Fibroblast of skin of back (primary cell): ENCODE results near the gene TKTL2. TPM values are rescaled to one million over a fixed set of nuclear protein-coding genes. Genes with fewer than 3 reads are reported as not detected.

Source experiments
- DNase-seq: peaks from one replicate; pipeline ENCODE4 v3.0.0-alpha.2; 2013
- polyA plus RNA-seq, 2 experiments: library from polyadenylated mRNA; unstranded; fragments of 120-200 nt; gene quantifications; one replicate each; pipeline ENCODE4 v1.2.1, GENCODE V29; 2013; ENCODE audit not compliant: insufficient read length in 2 of 2

The TKTL2 gene
- polyA plus RNA-seq (2013, experiment 1 of 2; ENCODE audit: insufficient read length), result not detected
- not detected for polyA plus RNA-seq (2013, experiment 2 of 2; ENCODE audit: insufficient read length)

- DNase-seq, result no peak
These were observed at the start of gene TKTL2 for GRCh38 chr4:163473576-163473975. TSS of gene TKTL2 (minus strand) at chr4:163473754. CDS start at chr4:163473734, 20 bp downstream.

GRCh38 chr4:163515198-163515597, 41.6 kb upstream of the TKTL2 start:
- no peak for DNase-seq

GRCh38 chr4:163505374-163505773, 31.8 kb upstream of the TKTL2 start:
- DNase-seq, result no peak

GRCh38 chr4:163500586-163500985, 27.0 kb upstream of the TKTL2 start:
- no peak for DNase-seq

GRCh38 chr4:163495900-163496299, 22.3 kb upstream of the TKTL2 start:
- DNase-seq, result no peak

- peak; percentile 95 for DNase-seq
These were observed 21.0 kb upstream of the TKTL2 start, which contains the start of gene TMA16 for GRCh38 chr4:163494360-163495241. TSS of gene TMA16 (plus strand) at chr4:163494690. CDS start at chr4:163494802, 112 bp downstream.

GRCh38 chr4:163493643-163494359, 20.2 kb upstream of the TKTL2 start:
- DNase-seq, result no peak

- DNase-seq, result no peak
These were observed 19.5 kb upstream of the TKTL2 start for GRCh38 chr4:163492951-163493504.

GRCh38 chr4:163489929-163490328, 16.4 kb upstream of the TKTL2 start:
- DNase-seq, result no peak

GRCh38 chr4:163486321-163486720, 12.8 kb upstream of the TKTL2 start:
- DNase-seq, result no peak

- no peak for DNase-seq
These were observed 12.0 kb upstream of the TKTL2 start for GRCh38 chr4:163485589-163485988.

GRCh38 chr4:163484906-163485305, 11.4 kb upstream of the TKTL2 start:
- peak; percentile 45 for DNase-seq

GRCh38 chr4:163482190-163482589, 8.6 kb upstream of the TKTL2 start:
- DNase-seq, result no peak

- no peak for DNase-seq
These were observed 3.3 kb upstream of the TKTL2 start for GRCh38 chr4:163476761-163477438.

GRCh38 chr4:163474027-163474426, 473 bp upstream of the TKTL2 start:
- no peak for DNase-seq

- no peak for DNase-seq
These were observed 424 bp downstream of the TKTL2 start for GRCh38 chr4:163473130-163473529.

- no peak for DNase-seq
These were observed 3.2 kb downstream of the TKTL2 start for GRCh38 chr4:163470391-163470790.

GRCh38 chr4:163467082-163467770, 6.3 kb downstream of the TKTL2 start:
- no peak for DNase-seq

GRCh38 chr4:163462556-163462955, 11.0 kb downstream of the TKTL2 start:
- no peak for DNase-seq

GRCh38 chr4:163448540-163449203, 24.9 kb downstream of the TKTL2 start:
- DNase-seq, result peak; percentile 13

GRCh38 chr4:163447481-163447880, 26.1 kb downstream of the TKTL2 start:
- DNase-seq, result no peak
